HG03342 (cell line): ENCODE measurements around the gene ARFGAP1.

ENCODE experiments used
- ATAC-seq: cut with Tn5 transposase; IDR thresholded peaks from one replicate; pipeline ENCODE4 v1.9.1; 2021; ENCODE audit warnings: mild to moderate bottlenecking, moderate library complexity; ENCODE audit not compliant: unreplicated experiment

Gene ARFGAP1

GRCh38 chr20:63317601-63318291, 45.1 kb downstream of the ARFGAP1 start:
- no peak for ATAC-seq

- ATAC-seq = no peak
Measured at GRCh38 chr20:63318391-63319163, 46.0 kb downstream of the ARFGAP1 start.

- no peak for ATAC-seq
Measured at GRCh38 chr20:63319164-63320040, 46.8 kb downstream of the ARFGAP1 start.

GRCh38 chr20:63320041-63320511, 47.5 kb downstream of the ARFGAP1 start:
- no peak for ATAC-seq

DNA sequence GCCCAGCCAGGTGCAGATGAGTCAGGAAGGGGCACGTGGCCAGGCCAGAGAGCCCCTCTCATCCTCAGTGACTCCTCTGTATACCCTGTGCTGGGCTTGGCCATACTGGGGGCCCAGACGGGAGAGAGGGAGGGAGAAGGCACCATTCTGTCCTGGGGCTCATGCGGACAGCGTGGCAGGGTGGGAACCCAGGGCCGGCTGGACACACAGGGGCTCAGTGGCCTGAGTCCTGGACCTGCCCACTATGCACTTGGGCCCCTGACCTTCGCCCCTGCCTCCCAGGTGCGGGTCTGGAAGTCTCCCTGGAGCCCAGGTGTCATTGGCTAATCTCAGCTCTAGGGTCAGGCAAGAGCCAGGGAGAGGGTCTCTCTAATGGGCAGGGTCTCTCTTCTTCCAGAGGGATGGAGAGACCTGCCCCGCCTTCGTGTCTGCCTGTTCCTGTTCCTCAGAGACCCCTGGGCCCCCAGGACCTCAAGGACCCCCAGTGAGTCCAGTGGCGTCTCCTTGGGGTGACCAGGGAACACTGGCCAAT, 48.1 kb downstream of the ARFGAP1 start:
- no peak for ATAC-seq

GRCh38 chr20:63321148-63321831, 48.7 kb downstream of the ARFGAP1 start:
- no peak for ATAC-seq

GRCh38 chr20:63322146-63322932, 49.7 kb downstream of the ARFGAP1 start:
- no peak for ATAC-seq

DNA sequence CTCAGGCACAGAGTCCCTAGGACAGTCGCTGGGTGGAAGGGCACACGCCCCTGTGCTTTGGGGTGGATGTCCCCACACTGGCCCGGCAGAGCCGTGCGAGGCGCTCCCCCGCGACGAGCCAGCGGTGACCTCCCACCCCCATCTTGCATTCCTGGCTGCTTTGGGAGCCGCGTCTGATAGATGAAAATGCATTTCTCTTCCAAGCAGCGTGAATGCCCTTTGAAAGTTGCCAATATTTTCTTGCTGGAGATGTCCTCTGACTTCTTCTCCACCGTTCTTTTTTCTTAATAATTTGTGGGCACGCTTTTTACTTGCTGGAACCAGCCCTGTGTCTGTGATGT, 50.3 kb downstream of the ARFGAP1 start:
- no peak for ATAC-seq

- no peak for ATAC-seq
Measured at GRCh38 chr20:63323357-63323981, 50.9 kb downstream of the ARFGAP1 start.

- no peak for ATAC-seq
Measured at GRCh38 chr20:63325021-63325471, 52.4 kb downstream of the ARFGAP1 start.

GRCh38 chr20:63325554-63326313, 53.1 kb downstream of the ARFGAP1 start:
- no peak for ATAC-seq

DNA sequence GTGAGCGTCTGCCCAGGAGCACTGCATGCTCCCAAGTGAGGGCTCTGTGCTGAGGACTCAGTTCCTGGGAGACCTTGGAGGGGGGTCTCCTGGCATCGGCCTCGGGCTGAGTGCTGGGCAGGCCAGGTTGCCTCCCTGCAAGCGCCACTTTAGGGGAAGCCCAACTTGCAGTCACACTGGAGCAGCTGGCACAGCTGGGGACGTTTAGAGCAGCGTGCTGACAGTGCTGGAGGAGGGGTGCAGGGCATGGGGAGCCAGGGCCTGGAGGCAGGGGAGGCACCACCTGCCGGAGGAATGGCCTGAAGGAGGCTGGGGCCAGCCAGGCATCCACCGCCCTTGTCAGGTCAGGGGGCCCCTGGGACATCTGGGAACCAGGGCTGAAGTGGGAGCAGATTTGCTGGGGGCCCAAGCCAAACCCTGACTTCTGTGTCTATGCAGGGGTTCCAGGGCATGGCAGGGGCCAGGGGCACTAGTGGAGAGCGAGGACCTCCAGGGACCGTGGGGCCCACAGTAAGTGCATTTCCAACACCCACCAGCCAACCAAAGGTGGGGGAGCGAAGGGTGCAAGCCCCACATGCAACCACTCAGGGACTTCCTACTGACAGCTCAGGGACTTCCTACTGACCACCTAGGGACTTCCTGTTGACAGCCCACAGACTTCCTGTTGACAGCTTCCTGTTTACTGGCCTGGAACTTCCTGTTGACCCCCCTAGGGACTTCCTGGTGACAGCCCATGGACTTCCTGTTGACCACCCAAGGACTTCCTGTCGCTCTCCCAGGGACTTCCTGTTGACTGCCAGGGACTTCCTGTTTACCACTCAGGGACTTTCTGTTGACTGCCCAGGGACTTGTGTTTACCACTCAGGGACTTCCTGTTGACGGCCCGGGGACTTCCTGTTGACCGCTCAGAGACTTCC, 54.0 kb downstream of the ARFGAP1 start:
- no peak for ATAC-seq

GRCh38 chr20:63327231-63327745, 54.7 kb downstream of the ARFGAP1 start:
- ATAC-seq = no peak

GRCh38 chr20:63328026-63328700, 55.5 kb downstream of the ARFGAP1 start:
- no peak for ATAC-seq

DNA sequence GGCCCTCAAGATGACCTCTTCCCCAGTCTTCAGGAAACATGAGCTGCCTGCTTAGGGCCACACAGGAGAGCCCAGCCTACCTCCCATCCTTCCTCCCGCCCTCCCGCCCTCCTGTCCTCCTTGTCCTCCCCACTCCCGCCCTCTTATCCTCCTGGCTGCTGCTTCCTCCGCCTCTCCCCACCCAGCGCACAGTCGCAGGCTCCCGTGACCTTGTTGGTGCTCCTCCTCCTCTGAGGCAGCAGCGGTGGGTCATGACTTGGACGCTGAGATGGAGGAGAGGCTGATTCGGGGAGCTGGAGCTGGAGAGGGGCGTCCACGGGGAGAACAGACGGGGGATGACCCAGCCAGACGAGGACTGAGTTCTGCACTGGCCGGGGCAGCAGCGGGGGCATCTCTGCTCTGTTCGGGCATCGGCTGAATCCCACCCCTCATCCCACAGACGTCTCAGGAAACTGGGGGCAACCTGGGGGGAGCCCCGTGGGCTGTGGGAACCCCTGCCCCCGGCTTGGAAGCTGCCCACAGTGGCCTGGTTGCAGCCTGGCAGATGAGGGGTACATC, 56.2 kb downstream of the ARFGAP1 start:
- ATAC-seq = no peak

GRCh38 chr20:63329331-63330083, 56.9 kb downstream of the ARFGAP1 start:
- no peak for ATAC-seq
